OCI-LY7 (cell line): ENCODE measurements around the gene DGAT2. TPM values are rescaled to one million over a fixed set of nuclear protein-coding genes. Genes with fewer than 3 reads are reported as not detected.

Source experiments
- BruUV-seq: library from RNA; stranded (reverse); fragments of 400-500 nt; replicated peaks from 2 replicates; lab custom pipeline; 2021; lab: Mats Ljungman, UMichigan
- CTCF ChIA-PET: fragments of 300-600 bp; sonication (Branson Sonifier 250); formaldehyde crosslinking; loops from one replicate; lab custom pipeline; 2022; ENCODE audit warnings: antibody characterized with exemption; ENCODE audit not compliant: unreplicated experiment; lab: Charles Lee
- POLR2A ChIA-PET: fragments of 300-600 bp; sonication (Branson Sonifier 250); formaldehyde crosslinking; loops from one replicate; lab custom pipeline; 2022; ENCODE audit warnings: antibody characterized with exemption; lab: Charles Lee
- DNase-seq: peaks from one replicate; pipeline ENCODE4 v3.0.0-alpha.2; 2015; ENCODE audit warnings: low spot score
- H2AFZ ChIP-seq: fragments of 200-600 bp; sonication (generic), shearing (Covaris generic); 2 replicates; pipeline ENCODE4 v1.6.1; 2014; ENCODE audit warnings: mild to moderate bottlenecking, antibody characterized with exemption, low read length, moderate library complexity
- H3K27ac ChIP-seq: fragments of 200-600 bp; sonication (generic); 2 replicates; pipeline ENCODE4 v1.5.1; 2014; ENCODE audit warnings: mixed run types, low read depth, mild to moderate bottlenecking, moderate library complexity, low read length, inconsistent platforms; ENCODE audit not compliant: poor library complexity, severe bottlenecking
- H3K36me3 ChIP-seq: fragments of 200-600 bp; sonication (generic); 2 replicates; pipeline ENCODE4 v1.6.1; 2014; ENCODE audit warnings: mild to moderate bottlenecking, antibody characterized with exemption, low read length, moderate library complexity, mixed read lengths; ENCODE audit not compliant: insufficient read depth
- H3K4me1 ChIP-seq: fragments of 200-600 bp; sonication (generic); 2 replicates; pipeline ENCODE4 v1.5.1; 2014; ENCODE audit warnings: mild to moderate bottlenecking, low read length; ENCODE audit not compliant: insufficient read depth, poor library complexity, severe bottlenecking
- H3K4me2 ChIP-seq: fragments of 200-600 bp; sonication (generic); 2 replicates; pipeline ENCODE4 v1.6.1; 2014; ENCODE audit warnings: mild to moderate bottlenecking, low read length
- H3K4me3 ChIP-seq: fragments of 200-600 bp; sonication (generic); 2 replicates; pipeline ENCODE4 v1.5.1; 2014; ENCODE audit warnings: mild to moderate bottlenecking, low read depth, low read length; ENCODE audit not compliant: poor library complexity, severe bottlenecking
- H3K79me2 ChIP-seq: fragments of 200-600 bp; sonication (generic); 2 replicates; pipeline ENCODE4 v1.6.1; 2016; ENCODE audit warnings: low read depth, mild to moderate bottlenecking, low read length, moderate library complexity, mixed read lengths; ENCODE audit not compliant: insufficient read depth
- H3K9me2 ChIP-seq: fragments of 200-600 bp; sonication (generic); 2 replicates; pipeline ENCODE4 v1.6.1; 2016; ENCODE audit warnings: mild to moderate bottlenecking, low read length, mixed read lengths; ENCODE audit not compliant: insufficient read depth
- H3K9me3 ChIP-seq: fragments of 200-600 bp; sonication (generic); 2 replicates; pipeline ENCODE4 v1.6.1; 2014; ENCODE audit warnings: mild to moderate bottlenecking, mixed run types, low read length, mixed read lengths
- H4K20me1 ChIP-seq: fragments of 200-600 bp; sonication (generic); 2 replicates; pipeline ENCODE4 v1.6.1; 2014; ENCODE audit warnings: mild to moderate bottlenecking, antibody characterized with exemption, low read length, moderate library complexity, mixed read lengths; ENCODE audit not compliant: insufficient read depth
- EZH2phosphoT487 ChIP-seq: fragments of 200-600 bp; sonication (generic); IDR thresholded peaks from 2 replicates; pipeline ENCODE4 v1.6.1; 2018; ENCODE audit warnings: low read depth, borderline replicate concordance, mild to moderate bottlenecking, mixed run types, antibody characterized with exemption, low read length, moderate library complexity, mixed read lengths
- intact Hi-C: fragments of 100-400 bp; cut with micrococcal nuclease; formaldehyde crosslinking; loops from one replicate; pipeline ENCODE4 v1.10.0; 2022; ENCODE audit not compliant: unreplicated experiment
- total RNA-seq, 2 experiments: library from RNA; depleted of rRNA in 1 of 2; stranded (reverse); fragments of >200 nt in 1 of 2; shearing (Covaris generic) in 1 of 2; gene quantifications; 2 replicates each; pipeline ENCODE4 v1.2.3, GENCODE V29; 2014 to 2022
- TF ChIP-seq, protein P1 (sequence below): fragments of 200-600 bp; sonication (generic); conservative IDR thresholded peaks from 2 replicates; pipeline ENCODE4 v1.5.1; 2014; ENCODE audit warnings: mild to moderate bottlenecking, antibody characterized with exemption, low read length, moderate library complexity, mixed read lengths

The DGAT2 gene
- total RNA-seq, 2 experiments from 2014 or later, result 5.6 to 6.5 TPM

DNA sequence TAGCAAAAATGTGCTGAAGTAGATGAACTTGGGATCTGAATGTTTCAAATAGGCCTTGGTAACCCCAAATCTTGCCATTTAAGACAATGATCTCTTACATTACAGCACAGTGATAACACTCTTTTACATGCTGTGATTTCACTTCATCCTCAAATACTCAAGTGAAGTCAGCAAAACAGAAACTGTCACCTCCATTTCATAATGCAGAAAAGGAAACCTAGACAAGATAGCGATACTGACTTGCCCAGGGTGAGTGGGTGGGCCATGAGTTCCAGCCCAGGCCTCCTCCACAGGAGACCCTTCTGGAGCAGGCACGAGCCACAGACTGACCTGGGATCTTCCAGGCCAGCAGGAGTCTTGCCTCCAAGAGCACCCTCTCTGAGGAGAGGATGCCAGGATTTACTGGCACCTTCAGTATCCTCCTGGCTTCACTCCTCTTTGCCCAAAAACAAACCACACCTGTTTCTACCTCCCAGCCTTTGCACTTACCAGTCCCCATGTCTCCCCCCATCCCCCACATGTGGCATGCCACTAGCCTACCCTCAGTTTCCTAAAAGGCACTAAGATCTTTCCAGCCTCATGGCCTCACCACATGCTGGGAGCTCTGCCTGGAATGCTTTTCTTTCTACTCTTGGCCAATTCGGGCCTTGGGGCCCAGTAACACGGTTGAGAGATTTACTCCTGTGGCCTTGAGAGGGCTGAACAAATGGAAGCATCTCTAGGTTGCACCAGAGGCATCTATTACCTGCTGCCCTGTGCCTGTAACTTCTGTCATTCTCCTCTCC, 1.9 kb upstream of the DGAT2 start:
- no peak for DNase-seq
- H3K4me1 ChIP-seq, result peaks cover 40% of the 10 kb centered on the region
- no peaks in the 10 kb centered on the region for H3K36me3 ChIP-seq
- H2AFZ ChIP-seq, result no peak overlapping the region
- BruUV-seq, result no TSS peak
- H3K4me3 ChIP-seq, result no peak overlapping the region
- ChIA-PET CTCF (no interaction called here), POLR2A (interaction anchor here (0.6 kb wide), 1 partner anchor 697 kb away, joined by 4 read pairs; no protein-coding TSS in a partner anchor)
- no peak overlapping the region for H3K4me2 ChIP-seq
- H3K9me3 ChIP-seq, result no peaks in the 10 kb centered on the region
- no peak overlapping the region for H3K27ac ChIP-seq
- H4K20me1 ChIP-seq, result no peaks in the 10 kb centered on the region
- no peak for TF ChIP-seq EZH2phosphoT487
- TF ChIP-seq, protein P1, sequence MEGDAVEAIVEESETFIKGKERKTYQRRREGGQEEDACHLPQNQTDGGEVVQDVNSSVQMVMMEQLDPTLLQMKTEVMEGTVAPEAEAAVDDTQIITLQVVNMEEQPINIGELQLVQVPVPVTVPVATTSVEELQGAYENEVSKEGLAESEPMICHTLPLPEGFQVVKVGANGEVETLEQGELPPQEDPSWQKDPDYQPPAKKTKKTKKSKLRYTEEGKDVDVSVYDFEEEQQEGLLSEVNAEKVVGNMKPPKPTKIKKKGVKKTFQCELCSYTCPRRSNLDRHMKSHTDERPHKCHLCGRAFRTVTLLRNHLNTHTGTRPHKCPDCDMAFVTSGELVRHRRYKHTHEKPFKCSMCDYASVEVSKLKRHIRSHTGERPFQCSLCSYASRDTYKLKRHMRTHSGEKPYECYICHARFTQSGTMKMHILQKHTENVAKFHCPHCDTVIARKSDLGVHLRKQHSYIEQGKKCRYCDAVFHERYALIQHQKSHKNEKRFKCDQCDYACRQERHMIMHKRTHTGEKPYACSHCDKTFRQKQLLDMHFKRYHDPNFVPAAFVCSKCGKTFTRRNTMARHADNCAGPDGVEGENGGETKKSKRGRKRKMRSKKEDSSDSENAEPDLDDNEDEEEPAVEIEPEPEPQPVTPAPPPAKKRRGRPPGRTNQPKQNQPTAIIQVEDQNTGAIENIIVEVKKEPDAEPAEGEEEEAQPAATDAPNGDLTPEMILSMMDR, result no peak
- no peaks in the 10 kb centered on the region; the same call in 1 of the 2 replicates for H3K79me2 ChIP-seq
- H3K9me2 ChIP-seq, result no peaks in the 10 kb centered on the region
- intact Hi-C loops, result loop anchor here (5.0 kb wide), 1 partner anchor 169 kb away; no protein-coding TSS in a partner anchor

DNA sequence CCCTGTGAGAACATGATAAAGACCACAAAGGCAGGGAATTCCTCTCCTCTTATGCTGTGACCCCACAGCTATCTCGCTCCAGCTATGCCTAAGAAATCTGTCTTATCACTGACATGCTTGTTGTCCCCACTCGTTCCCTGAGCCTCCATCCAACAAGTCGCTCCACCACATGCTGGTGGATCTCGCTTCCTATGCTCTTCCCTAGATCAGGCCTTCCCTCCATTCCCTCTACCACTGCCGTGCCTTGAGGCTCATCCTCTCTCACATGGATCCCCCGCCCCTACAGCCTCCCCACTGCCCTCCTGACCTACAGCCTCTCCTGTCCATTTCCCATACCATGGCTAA, 1.4 kb upstream of the DGAT2 start:
- H3K9me3 ChIP-seq, result no peaks in the 10 kb centered on the region
- H3K27ac ChIP-seq, result no peak overlapping the region
- TF ChIP-seq EZH2phosphoT487, result no peak
- TF ChIP-seq, protein P1, result no peak
- no peaks in the 10 kb centered on the region; the same call in 1 of the 2 replicates for H3K79me2 ChIP-seq
- ChIA-PET POLR2A (interaction anchor here (0.6 kb wide), 1 partner anchor 696 kb away, joined by 4 read pairs; no protein-coding TSS in a partner anchor), CTCF (no interaction called here)
- no peaks in the 10 kb centered on the region for H4K20me1 ChIP-seq
- no peaks in the 10 kb centered on the region for H3K9me2 ChIP-seq
- no peak overlapping the region for H3K4me3 ChIP-seq
- no peaks in the 10 kb centered on the region for H3K36me3 ChIP-seq
- intact Hi-C loops, result loop anchor here (5.0 kb wide), 1 partner anchor 170 kb away; no protein-coding TSS in a partner anchor
- no peak overlapping the region for H3K4me2 ChIP-seq
- no TSS peak for BruUV-seq
- peaks cover 45% of the 10 kb centered on the region for H3K4me1 ChIP-seq
- H2AFZ ChIP-seq, result no peak overlapping the region
- DNase-seq, result no peak

DNA sequence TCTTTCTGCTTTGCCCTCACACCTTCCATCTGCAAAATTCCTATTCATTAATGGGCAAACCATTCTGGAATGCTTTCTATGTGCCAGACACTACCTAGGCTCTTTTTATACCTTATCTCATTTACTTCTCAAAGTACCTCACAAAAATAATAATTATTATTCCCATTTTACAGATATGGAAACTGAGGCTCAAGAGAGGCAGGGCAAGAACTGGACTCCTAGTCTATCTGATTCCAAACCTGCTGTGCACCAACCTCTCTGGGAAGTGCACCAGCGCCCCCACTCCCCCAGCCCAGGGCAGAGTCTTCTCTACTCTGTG, 826 bp upstream of the DGAT2 start:
- H3K4me3 ChIP-seq, result no peak overlapping the region
- DNase-seq, result no peak
- ChIA-PET POLR2A (interaction anchor here (0.6 kb wide), 1 partner anchor 779 kb away, joined by 5 read pairs; no protein-coding TSS in a partner anchor), CTCF (no interaction called here)
- BruUV-seq, result no TSS peak
- peaks cover 51% of the 10 kb centered on the region for H3K4me1 ChIP-seq
- no peaks in the 10 kb centered on the region for H4K20me1 ChIP-seq
- H3K9me3 ChIP-seq, result no peaks in the 10 kb centered on the region
- H3K79me2 ChIP-seq, result no peaks in the 10 kb centered on the region; the same call in 1 of the 2 replicates
- TF ChIP-seq, protein P1, result no peak
- no peak for TF ChIP-seq EZH2phosphoT487
- no peaks in the 10 kb centered on the region for H3K36me3 ChIP-seq
- no peaks in the 10 kb centered on the region for H3K9me2 ChIP-seq
- H3K27ac ChIP-seq, result peak overlapping the region; percentile 47
- peak overlapping the region; percentile 49; the same call in 1 of the 2 replicates for H2AFZ ChIP-seq
- H3K4me2 ChIP-seq, result peak overlapping the region; percentile 90
- intact Hi-C loops, result loop anchor here (1.0 to 5.0 kb wide), 4 partner anchors 44 to 220 kb away; no protein-coding TSS in a partner anchor
